Measurements from ENCODE around the gene ZNF174.

Gene ZNF174

GRCh38 chr16:3364774-3365427, 36.1 kb upstream of the ZNF174 start:
- peak; percentile 80 for DNase-seq (ENCODE audit: low spot score)
- in situ Hi-C loops (cut with MboI; ENCODE audit: low sequenced_read_pairs, unreplicated experiment): no loop called here
- no peak for TF ChIP-seq CTCF (IDR thresholded peaks at IDR 0.05; ENCODE audit: borderline replicate concordance, control extremely low read depth, extremely low read depth, insufficient read depth, missing control alignments)

GRCh38 chr16:3369073-3369472, 31.9 kb upstream of the ZNF174 start:
- DNase-seq (ENCODE audit: low spot score): no peak
- no peak for TF ChIP-seq CTCF (IDR thresholded peaks at IDR 0.05; ENCODE audit: borderline replicate concordance, control extremely low read depth, extremely low read depth, insufficient read depth, missing control alignments)
- in situ Hi-C loops (cut with MboI; ENCODE audit: low sequenced_read_pairs, unreplicated experiment): no loop called here

GRCh38 chr16:3375680-3376079, 25.3 kb upstream of the ZNF174 start:
- no peak for DNase-seq (ENCODE audit: low spot score)
- TF ChIP-seq CTCF (IDR thresholded peaks at IDR 0.05; ENCODE audit: borderline replicate concordance, control extremely low read depth, extremely low read depth, insufficient read depth, missing control alignments): no peak
- in situ Hi-C loops (cut with MboI; ENCODE audit: low sequenced_read_pairs, unreplicated experiment): no loop called here

- no peak for DNase-seq (ENCODE audit: low spot score)
- in situ Hi-C loops (cut with MboI; ENCODE audit: low sequenced_read_pairs, unreplicated experiment): no loop called here
- no peak for TF ChIP-seq CTCF (IDR thresholded peaks at IDR 0.05; ENCODE audit: borderline replicate concordance, control extremely low read depth, extremely low read depth, insufficient read depth, missing control alignments)
Measured at GRCh38 chr16:3377917-3378316, 23.1 kb upstream of the ZNF174 start.

GRCh38 chr16:3383045-3383448, 18.0 kb upstream of the ZNF174 start:
- in situ Hi-C loops (cut with MboI; ENCODE audit: low sequenced_read_pairs, unreplicated experiment): no loop called here
- DNase-seq (ENCODE audit: low spot score): no peak
- TF ChIP-seq CTCF (IDR thresholded peaks at IDR 0.05; ENCODE audit: borderline replicate concordance, control extremely low read depth, extremely low read depth, insufficient read depth, missing control alignments): no peak

- TF ChIP-seq CTCF (IDR thresholded peaks at IDR 0.05; ENCODE audit: borderline replicate concordance, control extremely low read depth, extremely low read depth, insufficient read depth, missing control alignments): no peak
- in situ Hi-C loops (cut with MboI; ENCODE audit: low sequenced_read_pairs, unreplicated experiment): no loop called here
- no peak for DNase-seq (ENCODE audit: low spot score)
Measured at GRCh38 chr16:3388325-3388724, 12.7 kb upstream of the ZNF174 start.

All from GM13976 (cell line).